Panc1 (cell line): ENCODE results near the gene MGMT. TPM values are rescaled to one million over a fixed set of nuclear protein-coding genes. Genes with fewer than 3 reads are reported as not detected.

Source experiments
- ATAC-seq: fragments of 200-7000 bp; cut with Tn5 transposase; 2 replicates; pipeline ENCODE4 v1.9.1; 2020; ENCODE audit warnings: mild to moderate bottlenecking, moderate library complexity
- BruUV-seq: library from RNA; stranded (reverse); fragments of 400-500 nt; replicated peaks from 2 replicates; lab custom pipeline; 2021; lab: Mats Ljungman, UMichigan
- CTCF ChIA-PET: fragments of 300-600 bp; sonication (Branson Sonifier 250); formaldehyde crosslinking; loops from one replicate; lab custom pipeline; 2022; ENCODE audit warnings: antibody characterized with exemption; lab: Charles Lee
- POLR2A ChIA-PET: fragments of 300-600 bp; sonication (Branson Sonifier 250); formaldehyde crosslinking; loops from one replicate; lab custom pipeline; 2022; ENCODE audit warnings: antibody characterized with exemption; lab: Charles Lee
- DNase-seq: peaks from one replicate; pipeline ENCODE4 v3.0.0-alpha.2; 2010; ENCODE audit warnings: low read depth, low spot score
- H3K27ac ChIP-seq: 2 replicates; pipeline ENCODE4 v1.5.1; 2011; ENCODE audit warnings: mild to moderate bottlenecking, low read length, inconsistent platforms
- H3K27me3 ChIP-seq: fragments of 200-500 bp; sonication (Bioruptor generic); 2 replicates; pipeline ENCODE4 v1.6.0; 2014; ENCODE audit warnings: low read length, inconsistent platforms; ENCODE audit not compliant: control insufficient read depth, insufficient read depth
- H3K36me3 ChIP-seq: fragments of 200-500 bp; sonication (Bioruptor generic); 2 replicates; pipeline ENCODE4 v1.5.1; 2014; ENCODE audit warnings: inconsistent platforms, mild to moderate bottlenecking, low read length, moderate library complexity; ENCODE audit not compliant: control insufficient read depth, insufficient read depth
- H3K4me1 ChIP-seq: 2 replicates; pipeline ENCODE4 v1.5.1; 2011; ENCODE audit warnings: inconsistent platforms, mild to moderate bottlenecking, low read length, moderate library complexity; ENCODE audit not compliant: control insufficient read depth, insufficient read depth
- H3K4me3 ChIP-seq, 2 experiments: 2 replicates each; pipeline ENCODE4 v1.5.1; 2011 to 2012; ENCODE audit warnings: low read depth in 2 of 2, low read length in 2 of 2, mild to moderate bottlenecking in 2 of 2, inconsistent platforms in 1 of 2, moderate library complexity in 1 of 2
- H3K9me3 ChIP-seq: fragments of 200-500 bp; sonication (Bioruptor generic); 2 replicates; pipeline ENCODE4 v1.5.1; 2014; ENCODE audit warnings: low read depth, mild to moderate bottlenecking, inconsistent platforms, low read length, moderate library complexity; ENCODE audit not compliant: control insufficient read depth, insufficient read depth
- POLR2AphosphoS5 ChIP-seq: IDR thresholded peaks from 2 replicates; pipeline ENCODE4 v1.6.1; 2012; ENCODE audit warnings: mild to moderate bottlenecking, low read depth, low read length, moderate library complexity
- SIN3A ChIP-seq: IDR thresholded peaks from 2 replicates; pipeline ENCODE4 v1.6.1; 2012; ENCODE audit warnings: low read depth, mild to moderate bottlenecking, low read length, moderate library complexity, borderline replicate concordance; ENCODE audit not compliant: insufficient read depth
- TCF7L2 ChIP-seq: IDR thresholded peaks from 2 replicates; pipeline ENCODE4 v1.6.1; 2011; ENCODE audit warnings: mild to moderate bottlenecking, low read depth, low read length, inconsistent platforms
- in situ Hi-C: cut with HindIII; loops from 2 replicates; pipeline ENCODE4 v1.10.0; 2016; ENCODE audit warnings: low sequenced_read_pairs, low pct_unique_long_range_greater_than_20kb
- intact Hi-C: fragments of 100-400 bp; cut with micrococcal nuclease; formaldehyde crosslinking; loops from one replicate; pipeline ENCODE4 v1.10.0; 2022; ENCODE audit not compliant: unreplicated experiment
- total RNA-seq: library from RNA; stranded (reverse); gene quantifications from one replicate; pipeline ENCODE4 v1.2.1, GENCODE V29; 2021; ENCODE audit not compliant: unreplicated experiment
- TF ChIP-seq, protein P1 (sequence below): fragments of 450-650 bp; IDR thresholded peaks from 2 replicates; pipeline ENCODE4 v1.5.1; 2017; ENCODE audit warnings: mild to moderate bottlenecking
- TF ChIP-seq, protein P2 (sequence below), 2 experiments: IDR thresholded peaks; 2 replicates each; pipeline ENCODE4 v1.6.1; 2011 to 2012; ENCODE audit warnings: low read depth in 2 of 2, control low read depth in 1 of 2, low read length in 1 of 2, mild to moderate bottlenecking in 1 of 2, moderate library complexity in 1 of 2; ENCODE audit not compliant: insufficient read depth in 1 of 2

MGMT gene
- total RNA-seq, 1 experiment from 2014 or later: 27.3 TPM

DNA sequence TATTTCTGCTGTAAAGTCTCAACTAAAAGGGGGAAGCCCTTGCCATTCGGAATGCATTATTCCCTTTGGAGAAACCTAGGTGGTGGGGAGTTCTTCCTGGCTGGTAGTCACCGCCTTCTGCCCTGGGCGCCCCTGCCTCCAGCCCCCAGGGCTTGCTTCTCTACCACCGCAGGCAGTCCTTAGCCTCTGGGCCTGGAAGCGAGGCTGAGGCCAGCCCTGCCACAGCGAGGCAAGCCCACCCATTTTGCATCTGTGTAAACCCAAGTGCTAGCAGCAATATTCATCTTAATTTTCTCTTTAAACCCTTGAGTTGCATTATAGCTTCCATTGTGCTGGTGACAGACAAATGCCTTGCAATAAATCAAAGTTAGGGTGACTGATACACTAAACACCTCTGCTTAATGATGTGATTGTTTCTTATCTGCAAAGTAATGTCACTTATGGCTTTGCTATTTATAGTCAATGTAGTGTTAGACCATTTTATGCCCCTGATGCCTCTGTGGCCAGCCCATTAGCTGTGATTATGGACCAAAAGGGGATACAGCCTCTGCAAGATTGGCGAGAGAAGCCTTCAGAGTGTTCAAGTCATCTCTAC, 26.2 kb upstream of the MGMT start:
- intact Hi-C loops: no loop called here
- CTCF ChIA-PET: no interaction called here

DNA sequence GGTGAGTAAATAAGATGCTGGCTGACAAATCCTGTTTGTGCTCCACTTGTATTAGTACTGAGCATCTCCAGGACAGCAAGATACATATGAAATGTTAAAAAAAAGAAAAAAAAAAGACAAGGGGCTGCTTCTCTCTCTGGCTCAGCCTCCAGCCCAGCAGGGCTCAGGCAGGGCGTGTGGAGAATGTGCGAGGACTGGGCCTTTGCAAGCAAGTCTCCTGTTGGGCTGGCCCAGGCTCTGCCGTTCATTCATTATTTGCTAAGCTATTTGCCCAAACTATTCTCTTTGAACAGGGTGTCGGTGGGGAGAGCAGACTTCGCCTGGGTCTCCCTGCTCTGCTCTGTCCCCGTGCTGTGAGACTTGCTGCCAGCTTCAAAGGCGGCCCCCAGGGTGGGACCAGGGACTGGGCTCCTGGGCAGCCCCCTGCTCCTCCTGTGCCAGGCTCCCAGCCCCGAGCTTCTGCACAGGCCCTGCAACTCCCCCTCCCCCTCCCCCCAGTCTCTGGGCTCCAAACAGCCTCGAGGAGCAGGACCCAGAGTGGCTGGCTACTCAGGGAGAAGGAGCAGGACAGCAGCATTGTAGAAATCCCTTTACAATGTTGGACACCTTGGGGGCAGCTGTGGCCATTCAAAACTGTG, 25.6 kb upstream of the MGMT start:
- ChIA-PET POLR2A (no interaction called here), CTCF (no interaction called here)
- in situ Hi-C loops: no loop called here
- no peak overlapping the region for H3K4me3 ChIP-seq
- no peaks in the 10 kb centered on the region for H3K9me3 ChIP-seq
- DNase-seq: no peak
- no peak for ATAC-seq
- peaks cover 5% of the 10 kb centered on the region; the same call in 1 of the 2 replicates for H3K27me3 ChIP-seq
- no peaks in the 10 kb centered on the region for H3K36me3 ChIP-seq
- no TSS peak for BruUV-seq
- H3K4me1 ChIP-seq: no peaks in the 10 kb centered on the region
- TF ChIP-seq POLR2AphosphoS5 (no peak), TCF7L2 (no peak), SIN3A (no peak)
- TF ChIP-seq, protein P1, sequence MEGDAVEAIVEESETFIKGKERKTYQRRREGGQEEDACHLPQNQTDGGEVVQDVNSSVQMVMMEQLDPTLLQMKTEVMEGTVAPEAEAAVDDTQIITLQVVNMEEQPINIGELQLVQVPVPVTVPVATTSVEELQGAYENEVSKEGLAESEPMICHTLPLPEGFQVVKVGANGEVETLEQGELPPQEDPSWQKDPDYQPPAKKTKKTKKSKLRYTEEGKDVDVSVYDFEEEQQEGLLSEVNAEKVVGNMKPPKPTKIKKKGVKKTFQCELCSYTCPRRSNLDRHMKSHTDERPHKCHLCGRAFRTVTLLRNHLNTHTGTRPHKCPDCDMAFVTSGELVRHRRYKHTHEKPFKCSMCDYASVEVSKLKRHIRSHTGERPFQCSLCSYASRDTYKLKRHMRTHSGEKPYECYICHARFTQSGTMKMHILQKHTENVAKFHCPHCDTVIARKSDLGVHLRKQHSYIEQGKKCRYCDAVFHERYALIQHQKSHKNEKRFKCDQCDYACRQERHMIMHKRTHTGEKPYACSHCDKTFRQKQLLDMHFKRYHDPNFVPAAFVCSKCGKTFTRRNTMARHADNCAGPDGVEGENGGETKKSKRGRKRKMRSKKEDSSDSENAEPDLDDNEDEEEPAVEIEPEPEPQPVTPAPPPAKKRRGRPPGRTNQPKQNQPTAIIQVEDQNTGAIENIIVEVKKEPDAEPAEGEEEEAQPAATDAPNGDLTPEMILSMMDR: no peak
- TF ChIP-seq, protein P2, sequence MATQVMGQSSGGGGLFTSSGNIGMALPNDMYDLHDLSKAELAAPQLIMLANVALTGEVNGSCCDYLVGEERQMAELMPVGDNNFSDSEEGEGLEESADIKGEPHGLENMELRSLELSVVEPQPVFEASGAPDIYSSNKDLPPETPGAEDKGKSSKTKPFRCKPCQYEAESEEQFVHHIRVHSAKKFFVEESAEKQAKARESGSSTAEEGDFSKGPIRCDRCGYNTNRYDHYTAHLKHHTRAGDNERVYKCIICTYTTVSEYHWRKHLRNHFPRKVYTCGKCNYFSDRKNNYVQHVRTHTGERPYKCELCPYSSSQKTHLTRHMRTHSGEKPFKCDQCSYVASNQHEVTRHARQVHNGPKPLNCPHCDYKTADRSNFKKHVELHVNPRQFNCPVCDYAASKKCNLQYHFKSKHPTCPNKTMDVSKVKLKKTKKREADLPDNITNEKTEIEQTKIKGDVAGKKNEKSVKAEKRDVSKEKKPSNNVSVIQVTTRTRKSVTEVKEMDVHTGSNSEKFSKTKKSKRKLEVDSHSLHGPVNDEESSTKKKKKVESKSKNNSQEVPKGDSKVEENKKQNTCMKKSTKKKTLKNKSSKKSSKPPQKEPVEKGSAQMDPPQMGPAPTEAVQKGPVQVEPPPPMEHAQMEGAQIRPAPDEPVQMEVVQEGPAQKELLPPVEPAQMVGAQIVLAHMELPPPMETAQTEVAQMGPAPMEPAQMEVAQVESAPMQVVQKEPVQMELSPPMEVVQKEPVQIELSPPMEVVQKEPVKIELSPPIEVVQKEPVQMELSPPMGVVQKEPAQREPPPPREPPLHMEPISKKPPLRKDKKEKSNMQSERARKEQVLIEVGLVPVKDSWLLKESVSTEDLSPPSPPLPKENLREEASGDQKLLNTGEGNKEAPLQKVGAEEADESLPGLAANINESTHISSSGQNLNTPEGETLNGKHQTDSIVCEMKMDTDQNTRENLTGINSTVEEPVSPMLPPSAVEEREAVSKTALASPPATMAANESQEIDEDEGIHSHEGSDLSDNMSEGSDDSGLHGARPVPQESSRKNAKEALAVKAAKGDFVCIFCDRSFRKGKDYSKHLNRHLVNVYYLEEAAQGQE (IDR thresholded peaks at IDR 0.05; ENCODE audit: insufficient read depth in 1 of 2, low read depth in 2 of 2, low read length in 1 of 2): no peak
- intact Hi-C loops: no loop called here
- no peak overlapping the region for H3K27ac ChIP-seq

More for the DNA sequence above, 26.2 kb upstream of the MGMT start:
- no peaks in the 10 kb centered on the region for H3K4me1 ChIP-seq
- in situ Hi-C loops: no loop called here
- no peaks in the 10 kb centered on the region for H3K36me3 ChIP-seq
- H3K27me3 ChIP-seq: peaks cover 5% of the 10 kb centered on the region; the same call in 1 of the 2 replicates
- ATAC-seq: no peak
- TF ChIP-seq, protein P2 (IDR thresholded peaks at IDR 0.05; ENCODE audit: insufficient read depth in 1 of 2, low read depth in 2 of 2, low read length in 1 of 2): no peak
- TF ChIP-seq POLR2AphosphoS5: no peak
- TF ChIP-seq TCF7L2: no peak
- TF ChIP-seq, protein P1: no peak
- H3K4me3 ChIP-seq: no peak overlapping the region
- H3K9me3 ChIP-seq: no peaks in the 10 kb centered on the region
- no peak overlapping the region for H3K27ac ChIP-seq
- BruUV-seq: no TSS peak
- POLR2A ChIA-PET: no interaction called here
- no peak for DNase-seq
